ENCODE results near the gene ELK3.

DNA sequence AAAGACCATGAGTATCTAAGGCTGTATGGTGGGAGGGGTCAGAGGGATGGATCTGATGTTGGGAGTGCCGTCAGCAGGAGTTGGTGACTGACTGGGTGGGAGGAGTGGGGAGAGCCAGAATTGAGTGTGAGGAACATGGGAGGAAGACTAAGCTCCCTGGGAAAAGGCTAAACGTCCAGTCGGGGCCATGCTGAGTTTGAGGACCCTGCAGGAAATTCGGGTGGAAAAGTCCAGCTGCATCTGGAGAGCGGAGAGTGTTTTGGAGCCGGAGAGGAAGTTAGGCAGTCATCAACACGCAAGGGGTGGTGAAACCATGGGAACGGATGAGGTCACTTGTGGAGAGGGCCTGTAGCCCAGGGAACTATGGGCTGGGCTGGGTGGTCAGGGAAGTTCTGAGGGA is 60.9 kb downstream of the ELK3 start:
- TF ChIP-seq RBBP5 (IDR thresholded peaks at IDR 0.05; ENCODE audit: borderline replicate concordance, low read depth, low read length) (no peak), BRCA1 (IDR thresholded peaks at IDR 0.05; ENCODE audit: low read depth, low read length) (no peak), SP1 (IDR thresholded peaks at IDR 0.05; ENCODE audit: low read depth, low read length) (no peak), SRF (IDR thresholded peaks at IDR 0.05; ENCODE audit: low read depth, low read length) (no peak), SAP30 (IDR thresholded peaks at IDR 0.05; ENCODE audit: insufficient read depth, insufficient replicate concordance, low read length) (no peak)
- TF ChIP-seq, protein P1, sequence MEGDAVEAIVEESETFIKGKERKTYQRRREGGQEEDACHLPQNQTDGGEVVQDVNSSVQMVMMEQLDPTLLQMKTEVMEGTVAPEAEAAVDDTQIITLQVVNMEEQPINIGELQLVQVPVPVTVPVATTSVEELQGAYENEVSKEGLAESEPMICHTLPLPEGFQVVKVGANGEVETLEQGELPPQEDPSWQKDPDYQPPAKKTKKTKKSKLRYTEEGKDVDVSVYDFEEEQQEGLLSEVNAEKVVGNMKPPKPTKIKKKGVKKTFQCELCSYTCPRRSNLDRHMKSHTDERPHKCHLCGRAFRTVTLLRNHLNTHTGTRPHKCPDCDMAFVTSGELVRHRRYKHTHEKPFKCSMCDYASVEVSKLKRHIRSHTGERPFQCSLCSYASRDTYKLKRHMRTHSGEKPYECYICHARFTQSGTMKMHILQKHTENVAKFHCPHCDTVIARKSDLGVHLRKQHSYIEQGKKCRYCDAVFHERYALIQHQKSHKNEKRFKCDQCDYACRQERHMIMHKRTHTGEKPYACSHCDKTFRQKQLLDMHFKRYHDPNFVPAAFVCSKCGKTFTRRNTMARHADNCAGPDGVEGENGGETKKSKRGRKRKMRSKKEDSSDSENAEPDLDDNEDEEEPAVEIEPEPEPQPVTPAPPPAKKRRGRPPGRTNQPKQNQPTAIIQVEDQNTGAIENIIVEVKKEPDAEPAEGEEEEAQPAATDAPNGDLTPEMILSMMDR (IDR thresholded peaks at IDR 0.05; ENCODE audit: control extremely low read depth in 1 of 3, insufficient read depth in 1 of 3, low read depth in 1 of 3, low read length in 3 of 3), result no peak
